Gastrocnemius medialis (tissue), 4 donors: Measurements from ENCODE around the gene RNASET2.

Source experiments
- POLR2A ChIP-seq, 2 donors: fragments of 450-650 bp; IDR thresholded peaks; one replicate each; pipeline ENCODE4 v1.6.1; 2017; ENCODE audit warnings: antibody characterized with exemption in 2 of 2, mild to moderate bottlenecking in 2 of 2, moderate library complexity in 2 of 2
- TF ChIP-seq, protein P1 (sequence below), 5 experiments: fragments of 450-650 bp in 3 of 5; fragments of 200-600 bp in 2 of 5; sonication (generic) in 2 of 5; IDR thresholded peaks in 4 of 5; conservative IDR thresholded peaks in 1 of 5; 1 replicate in 4 of 5; 2 replicates in 1 of 5; pipeline ENCODE4 v1.5.1; 2016 to 2019; ENCODE audit warnings: antibody characterized with exemption in 5 of 5, mild to moderate bottlenecking in 3 of 5, moderate library complexity in 3 of 5

DNA sequence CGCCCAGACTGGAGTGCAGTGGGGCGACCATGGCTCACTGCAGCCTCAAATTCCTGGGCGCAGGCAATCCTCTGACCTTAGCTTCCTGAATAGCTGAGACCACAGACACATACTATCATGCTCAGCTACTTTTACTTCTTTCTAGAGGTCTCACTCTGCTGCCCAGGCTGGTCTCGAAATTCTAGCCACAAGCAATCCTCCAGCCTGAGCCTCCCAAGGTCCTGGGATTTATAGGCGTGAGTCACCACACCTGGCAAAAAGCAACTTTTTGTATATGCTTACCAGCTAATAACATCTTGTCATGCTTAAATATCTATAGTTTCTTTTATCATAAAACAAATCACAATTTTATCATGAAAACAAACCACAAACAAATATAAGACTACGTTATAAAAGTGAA is 23.0 kb downstream of the RNASET2 start:
- TF ChIP-seq, protein P1, sequence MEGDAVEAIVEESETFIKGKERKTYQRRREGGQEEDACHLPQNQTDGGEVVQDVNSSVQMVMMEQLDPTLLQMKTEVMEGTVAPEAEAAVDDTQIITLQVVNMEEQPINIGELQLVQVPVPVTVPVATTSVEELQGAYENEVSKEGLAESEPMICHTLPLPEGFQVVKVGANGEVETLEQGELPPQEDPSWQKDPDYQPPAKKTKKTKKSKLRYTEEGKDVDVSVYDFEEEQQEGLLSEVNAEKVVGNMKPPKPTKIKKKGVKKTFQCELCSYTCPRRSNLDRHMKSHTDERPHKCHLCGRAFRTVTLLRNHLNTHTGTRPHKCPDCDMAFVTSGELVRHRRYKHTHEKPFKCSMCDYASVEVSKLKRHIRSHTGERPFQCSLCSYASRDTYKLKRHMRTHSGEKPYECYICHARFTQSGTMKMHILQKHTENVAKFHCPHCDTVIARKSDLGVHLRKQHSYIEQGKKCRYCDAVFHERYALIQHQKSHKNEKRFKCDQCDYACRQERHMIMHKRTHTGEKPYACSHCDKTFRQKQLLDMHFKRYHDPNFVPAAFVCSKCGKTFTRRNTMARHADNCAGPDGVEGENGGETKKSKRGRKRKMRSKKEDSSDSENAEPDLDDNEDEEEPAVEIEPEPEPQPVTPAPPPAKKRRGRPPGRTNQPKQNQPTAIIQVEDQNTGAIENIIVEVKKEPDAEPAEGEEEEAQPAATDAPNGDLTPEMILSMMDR (IDR thresholded peaks at IDR 0.05 in 4 of 5, conservative IDR thresholded peaks at IDR 0.05 in 1 of 5), result no peak
- TF ChIP-seq POLR2A (IDR thresholded peaks at IDR 0.05), result no peak
